GM10248 (cell line): ENCODE results near the gene CHD5.

Experiments used
- CTCF ChIA-PET: fragments of 300-600 bp; sonication (Branson Sonifier 250); formaldehyde crosslinking; extraction: SDS; loops from one replicate; lab custom pipeline; 2021; ENCODE audit warnings: antibody characterized with exemption; lab: Yijun Ruan, JAX
- POLR2A ChIA-PET: fragments of 350-650 bp; sonication (Branson Sonifier 250); formaldehyde crosslinking; extraction: SDS; loops from one replicate; lab custom pipeline; 2020; ENCODE audit warnings: antibody characterized with exemption; lab: Yijun Ruan, JAX
- DNase-seq: peaks from one replicate; pipeline ENCODE4 v3.0.0; 2012; ENCODE audit errors: extremely low spot score
- TF ChIP-seq, protein P1 (sequence below): IDR thresholded peaks from 2 replicates; pipeline ENCODE4 v1.5.1; 2012; ENCODE audit warnings: mild to moderate bottlenecking, low read depth; ENCODE audit errors: extremely low read depth, missing control alignments, control extremely low read depth

CHD5 gene

DNA sequence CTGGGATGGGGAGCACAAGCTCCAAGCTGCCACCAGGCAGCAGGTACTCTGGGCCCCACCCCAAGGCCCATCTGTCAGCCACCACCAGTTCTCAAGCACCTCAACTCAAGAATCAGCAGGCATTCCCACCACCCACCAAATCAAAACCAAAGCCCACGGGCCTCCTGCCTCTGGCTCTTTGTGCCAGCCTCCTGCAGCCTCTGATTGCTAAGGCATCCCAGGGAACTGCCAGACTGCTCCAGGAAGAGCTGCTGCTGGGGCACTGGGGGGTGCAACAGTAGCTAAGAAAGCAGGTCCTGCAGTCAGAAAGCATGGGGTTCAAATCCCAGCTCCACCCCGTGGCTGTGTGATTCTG, 34.7 kb downstream of the CHD5 start:
- ChIA-PET POLR2A (no interaction called here), CTCF (no interaction called here)
- TF ChIP-seq, protein P1, sequence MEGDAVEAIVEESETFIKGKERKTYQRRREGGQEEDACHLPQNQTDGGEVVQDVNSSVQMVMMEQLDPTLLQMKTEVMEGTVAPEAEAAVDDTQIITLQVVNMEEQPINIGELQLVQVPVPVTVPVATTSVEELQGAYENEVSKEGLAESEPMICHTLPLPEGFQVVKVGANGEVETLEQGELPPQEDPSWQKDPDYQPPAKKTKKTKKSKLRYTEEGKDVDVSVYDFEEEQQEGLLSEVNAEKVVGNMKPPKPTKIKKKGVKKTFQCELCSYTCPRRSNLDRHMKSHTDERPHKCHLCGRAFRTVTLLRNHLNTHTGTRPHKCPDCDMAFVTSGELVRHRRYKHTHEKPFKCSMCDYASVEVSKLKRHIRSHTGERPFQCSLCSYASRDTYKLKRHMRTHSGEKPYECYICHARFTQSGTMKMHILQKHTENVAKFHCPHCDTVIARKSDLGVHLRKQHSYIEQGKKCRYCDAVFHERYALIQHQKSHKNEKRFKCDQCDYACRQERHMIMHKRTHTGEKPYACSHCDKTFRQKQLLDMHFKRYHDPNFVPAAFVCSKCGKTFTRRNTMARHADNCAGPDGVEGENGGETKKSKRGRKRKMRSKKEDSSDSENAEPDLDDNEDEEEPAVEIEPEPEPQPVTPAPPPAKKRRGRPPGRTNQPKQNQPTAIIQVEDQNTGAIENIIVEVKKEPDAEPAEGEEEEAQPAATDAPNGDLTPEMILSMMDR = no peak
- no peak for DNase-seq

DNA sequence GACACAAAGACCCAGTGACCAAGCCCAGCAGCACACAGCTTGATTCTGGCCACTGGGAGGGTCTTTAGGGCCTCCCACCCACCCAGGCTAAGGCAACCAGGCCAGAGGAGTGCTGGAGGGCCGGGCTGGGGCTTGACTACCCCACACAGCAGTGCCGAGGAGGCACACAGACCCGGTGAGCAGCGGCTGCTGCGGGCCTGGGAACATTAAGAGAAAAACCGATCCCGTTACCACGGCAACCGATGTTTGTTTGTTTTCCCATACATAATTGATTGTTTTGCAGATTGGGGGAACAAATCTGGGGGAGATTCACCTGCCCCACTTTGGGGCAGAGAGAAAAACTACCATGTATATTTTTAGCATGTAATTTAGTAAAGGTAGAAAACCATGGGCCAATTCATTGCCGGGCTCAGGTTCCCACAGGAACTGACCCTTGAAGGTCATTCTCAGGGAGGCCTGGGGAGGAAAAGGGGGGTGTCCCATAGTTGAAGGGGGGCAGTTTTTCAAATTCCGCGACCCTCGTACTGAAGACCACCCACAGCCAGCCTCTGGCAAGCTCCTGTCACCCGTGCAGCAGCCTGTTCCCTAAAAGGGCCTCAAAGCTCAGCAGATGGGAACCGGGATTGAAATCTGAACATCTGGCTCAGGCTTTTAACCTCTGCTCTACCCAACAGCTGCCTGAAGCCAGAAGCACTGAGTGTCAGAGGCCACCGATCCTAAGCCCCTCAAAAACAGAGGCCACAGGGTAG, 35.3 kb downstream of the CHD5 start:
- TF ChIP-seq, protein P1 = no peak
- no peak for DNase-seq
- ChIA-PET CTCF (no interaction called here), POLR2A (no interaction called here)

DNA sequence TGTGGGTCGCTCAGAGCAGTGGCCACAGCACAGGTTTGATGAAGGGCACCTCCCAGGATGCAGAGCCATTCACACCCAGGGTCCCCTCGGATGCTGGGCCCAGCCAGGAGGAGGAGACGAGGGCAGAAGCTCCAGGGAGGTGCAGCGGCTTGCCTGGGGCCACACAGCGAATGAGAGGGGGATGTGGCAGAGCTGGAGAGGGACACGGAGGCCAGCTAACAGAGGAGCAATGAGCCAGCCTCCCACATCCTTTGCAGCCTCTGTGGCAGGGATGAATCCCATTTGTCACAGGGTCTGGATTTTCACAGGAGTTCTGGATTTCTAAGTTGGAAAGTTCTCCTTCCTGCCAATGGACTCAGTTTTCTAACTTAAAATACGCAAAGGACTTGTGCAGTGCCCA, 35.9 kb downstream of the CHD5 start:
- CTCF ChIA-PET = no interaction called here
- POLR2A ChIA-PET = no interaction called here
- no peak for DNase-seq
- TF ChIP-seq, protein P1 = no peak

DNA sequence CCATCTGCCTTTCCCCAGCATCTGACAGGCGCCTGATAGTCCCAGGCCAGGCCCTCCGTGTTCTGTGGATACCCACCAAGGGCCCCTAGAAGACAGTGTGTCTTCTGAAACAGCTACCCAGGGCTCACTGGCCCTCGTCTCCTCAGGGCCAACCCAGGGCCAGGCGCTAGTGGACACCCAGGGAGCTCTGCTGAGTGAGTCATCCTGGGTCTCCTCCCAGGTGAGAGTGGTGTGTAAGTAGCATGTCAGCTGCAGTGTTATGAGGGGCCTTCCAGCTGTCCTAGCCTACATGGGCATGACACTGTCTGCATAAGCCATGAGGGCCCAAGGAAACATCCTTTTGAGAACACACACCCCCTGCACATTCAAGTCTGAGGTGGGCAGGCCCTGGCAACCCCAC, 36.7 kb downstream of the CHD5 start:
- no peak for DNase-seq
- ChIA-PET CTCF (no interaction called here), POLR2A (no interaction called here)
- TF ChIP-seq, protein P1 = no peak

DNA sequence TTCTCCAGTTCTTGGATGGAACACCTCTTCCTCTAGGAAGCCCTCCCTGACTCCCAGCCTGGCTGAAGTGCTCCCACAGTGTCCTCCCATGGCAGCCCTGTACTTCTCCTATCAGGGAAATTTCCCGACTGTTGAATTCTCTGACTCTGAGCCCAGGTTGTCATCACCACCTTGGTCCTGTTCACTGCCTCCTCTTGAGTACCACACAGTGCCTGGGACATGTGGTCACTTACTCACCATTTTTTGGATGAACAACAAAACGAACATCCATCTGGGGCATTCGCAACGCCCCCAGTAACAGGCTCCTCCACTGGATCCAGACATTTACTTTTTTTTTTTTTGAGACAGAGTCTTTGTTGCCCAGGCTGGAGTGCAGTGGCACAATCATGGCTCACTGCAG, 37.4 kb downstream of the CHD5 start:
- TF ChIP-seq, protein P1 = no peak
- no peak for DNase-seq
- ChIA-PET POLR2A (no interaction called here), CTCF (no interaction called here)

DNA sequence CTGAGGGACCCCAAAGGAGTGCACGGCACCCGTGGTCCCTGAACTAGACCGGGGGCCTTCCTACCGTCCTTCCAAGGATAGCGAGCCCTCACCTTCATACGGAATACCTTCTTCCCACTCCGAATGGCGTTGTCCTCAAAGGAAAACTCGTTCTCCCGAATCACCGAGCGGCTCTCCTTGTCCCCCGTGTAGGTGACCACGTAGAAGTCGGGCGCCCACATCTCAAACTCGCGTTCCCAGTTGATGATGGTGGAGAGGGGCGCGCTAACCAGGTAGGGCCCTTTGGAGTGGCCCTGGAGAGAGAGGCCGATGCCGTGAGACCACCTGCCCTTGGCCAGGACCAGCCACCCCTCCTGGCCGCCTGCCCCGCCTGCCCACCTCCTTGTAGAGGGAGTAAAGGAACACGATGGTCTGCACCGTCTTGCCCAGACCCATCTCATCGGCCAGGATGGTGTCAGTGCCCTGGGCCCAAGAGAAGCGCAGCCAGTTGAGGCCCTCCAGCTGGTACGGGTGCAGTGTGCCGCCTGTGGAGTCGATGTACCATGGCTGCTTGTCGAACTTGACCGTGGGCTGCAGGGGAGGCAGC, 38.0 kb downstream of the CHD5 start:
- ChIA-PET POLR2A (no interaction called here), CTCF (no interaction called here)
- TF ChIP-seq, protein P1 = no peak
- DNase-seq = no peak
